GM12878 (cell line): ENCODE measurements around the gene KAT2A. TPM values are rescaled to one million over a fixed set of nuclear protein-coding genes. Genes with fewer than 3 reads are reported as not detected.

Experiments
- ATAC-seq: fragments of 200-7000 bp; cut with Tn5 transposase; 3 replicates; pipeline ENCODE4 v1.9.1; 2020; ENCODE audit warnings: mild to moderate bottlenecking, moderate library complexity
- BruUV-seq: library from RNA; stranded (reverse); fragments of 400-500 nt; replicated peaks from 2 replicates; lab custom pipeline; 2021; lab: Mats Ljungman, UMichigan
- CTCF ChIA-PET: fragments of 300-600 bp; sonication (Branson Sonifier 250); formaldehyde crosslinking; extraction: SDS; loops from one replicate; lab custom pipeline; 2021; ENCODE audit warnings: inconsistent platforms; lab: Yijun Ruan, JAX
- POLR2A ChIA-PET: fragments of 350-600 bp; formaldehyde crosslinking; extraction: SDS; loops from one replicate; lab custom pipeline; 2021; ENCODE audit warnings: inconsistent platforms; lab: Charles Lee
- RAD21 ChIA-PET: fragments of 300-600 bp; sonication (Branson Sonifier 250); formaldehyde crosslinking; loops from one replicate; lab custom pipeline; 2023; ENCODE audit warnings: antibody characterized with exemption; ENCODE audit not compliant: unreplicated experiment; lab: Charles Lee
- SMC1A ChIA-PET: fragments of 300-600 bp; sonication (Branson Sonifier 250); formaldehyde crosslinking; loops from one replicate; lab custom pipeline; 2023; ENCODE audit not compliant: unreplicated experiment, uncharacterized antibody; lab: Charles Lee
- DNase-seq: peaks from one replicate; pipeline ENCODE4 v3.0.0-alpha.2; 2011; ENCODE audit warnings: low read depth, low spot score
- FAIRE-seq: peaks from 3 replicates; lab custom pipeline; 2011; peaks lifted over from hg19 to GRCh38; lab: Jason Lieb, UNC
- H2AFZ ChIP-seq: 2 replicates; pipeline ENCODE4 v1.6.0; 2011; ENCODE audit warnings: low read depth, low read length, control low read depth; ENCODE audit not compliant: control insufficient read depth
- H3K27ac ChIP-seq: 2 replicates; pipeline ENCODE4 v1.5.1; 2011; ENCODE audit warnings: control low read depth; ENCODE audit not compliant: control insufficient read depth, insufficient read depth
- H3K27me3 ChIP-seq, 2 experiments: replicated peaks in 1 of 2; 2 replicates each; pipeline versions ENCODE4 v1.6.0 to v1.6.1; 2011; ENCODE audit warnings: low read length in 1 of 2; ENCODE audit not compliant: control insufficient read depth in 2 of 2, insufficient read depth in 2 of 2
- H3K36me3 ChIP-seq, 2 experiments: 2 replicates each; pipeline ENCODE4 v1.5.1; 2011; ENCODE audit warnings: low read length in 1 of 2; ENCODE audit not compliant: control insufficient read depth in 2 of 2, insufficient read depth in 2 of 2
- H3K4me1 ChIP-seq: 2 replicates; pipeline ENCODE4 v1.6.1; 2011; ENCODE audit warnings: mild to moderate bottlenecking, low read length, moderate library complexity, mixed read lengths; ENCODE audit not compliant: control insufficient read depth, insufficient read depth
- H3K4me2 ChIP-seq: 2 replicates; pipeline ENCODE4 v1.6.0; 2011; ENCODE audit warnings: control low read depth; ENCODE audit not compliant: control insufficient read depth, insufficient read depth
- H3K4me3 ChIP-seq: fragments of 200-600 bp; sonication (generic); 2 replicates; pipeline ENCODE4 v1.5.1; 2016
- H3K79me2 ChIP-seq: 2 replicates; pipeline ENCODE4 v1.6.0; 2011; ENCODE audit warnings: low read length; ENCODE audit not compliant: control insufficient read depth, insufficient read depth
- H3K9ac ChIP-seq: 2 replicates; pipeline ENCODE4 v1.8.0; 2011; ENCODE audit warnings: low read length, control low read depth, mixed read lengths; ENCODE audit not compliant: control insufficient read depth, insufficient read depth
- H3K9me3 ChIP-seq: replicated peaks from 3 replicates; pipeline ENCODE4 v1.5.1; 2011; ENCODE audit warnings: mild to moderate bottlenecking, low read length; ENCODE audit not compliant: control insufficient read depth, insufficient read depth
- H4K20me1 ChIP-seq: 2 replicates; pipeline ENCODE4 v1.6.0; 2011; ENCODE audit not compliant: control insufficient read depth, insufficient read depth
- ESRRA ChIP-seq: IDR thresholded peaks from 2 replicates; pipeline ENCODE4 v1.6.1; 2012; ENCODE audit warnings: mild to moderate bottlenecking, low read length, improper control_type of control experiment
- GABPA ChIP-seq: IDR thresholded peaks from 2 replicates; pipeline ENCODE4 v1.6.1; 2014; ENCODE audit warnings: antibody characterized with exemption, low read depth, mild to moderate bottlenecking, inconsistent platforms
- MXI1 ChIP-seq: fragments of 150-350 bp; IDR thresholded peaks from 2 replicates; pipeline ENCODE4 v1.6.1; 2011; ENCODE audit warnings: low read depth, mild to moderate bottlenecking, inconsistent platforms, low read length, improper control_type of control experiment
- NRF1 ChIP-seq: conservative IDR thresholded peaks from 2 replicates; pipeline ENCODE4 v1.6.1; 2011; ENCODE audit warnings: mild to moderate bottlenecking, low read depth, low read length, improper control_type of control experiment
- POLR2A ChIP-seq: IDR thresholded peaks from 2 replicates; pipeline ENCODE4 v1.6.1; 2011; ENCODE audit warnings: low read depth, mild to moderate bottlenecking, low read length
- POU2F2 ChIP-seq: IDR thresholded peaks from 3 replicates; pipeline ENCODE4 v1.6.1; 2011; ENCODE audit warnings: low read depth, mild to moderate bottlenecking, low read length, borderline replicate concordance
- RAD21 ChIP-seq: IDR thresholded peaks from 2 replicates; pipeline ENCODE4 v1.6.1; 2011; ENCODE audit warnings: mild to moderate bottlenecking, low read depth, low read length, moderate library complexity; ENCODE audit not compliant: insufficient read depth
- RFX5 ChIP-seq: IDR thresholded peaks from 2 replicates; pipeline ENCODE4 v1.6.1; 2011; ENCODE audit warnings: low read depth, low read length, improper control_type of control experiment
- SIN3A ChIP-seq: IDR thresholded peaks from 2 replicates; pipeline ENCODE4 v1.6.1; 2012; ENCODE audit warnings: low read depth, low read length, improper control_type of control experiment
- SPI1 ChIP-seq: IDR thresholded peaks from 2 replicates; pipeline ENCODE4 v1.6.1; 2011; ENCODE audit warnings: low read depth, mild to moderate bottlenecking, low read length, moderate library complexity, borderline replicate concordance; ENCODE audit not compliant: insufficient read depth
- TAF1 ChIP-seq: IDR thresholded peaks from 2 replicates; pipeline ENCODE4 v1.6.1; 2011; ENCODE audit warnings: mild to moderate bottlenecking, low read depth, low read length, borderline replicate concordance
- YBX1 ChIP-seq: fragments of 450-650 bp; IDR thresholded peaks from 2 replicates; pipeline ENCODE4 v1.6.1; 2016; ENCODE audit warnings: antibody characterized with exemption
- ZBED1 ChIP-seq: IDR thresholded peaks from 2 replicates; pipeline ENCODE4 v1.6.1; 2016; ENCODE audit warnings: borderline replicate concordance
- WGBS: methylation state at CpG from one replicate; pipeline ENCODE4 v1.1.6; 2016; ENCODE audit warnings: low lambda C conversion rate; ENCODE audit not compliant: insufficient replicate concordance, insufficient coverage; ENCODE audit errors: missing lambda C conversion rate; 5-methylcytosine and 5-hydroxymethylcytosine counted together
- in situ Hi-C: fragments of 300-500 bp; cut with MboI; formaldehyde crosslinking; loops from 9 replicates; pipeline ENCODE4 v1.14.3; 2018; ENCODE audit warnings: mixed read lengths
- intact Hi-C: fragments of 100-400 bp; cut with micrococcal nuclease; formaldehyde crosslinking; loops from one replicate; pipeline ENCODE4 v1.14.2; 2022; ENCODE audit not compliant: unreplicated experiment
- polyA plus RNA-seq, 11 experiments: library from polyadenylated mRNA; depleted of rRNA in 4 of 11; unstranded in 6 of 11; stranded (reverse) in 5 of 11; fragments of >200 nt; fragmentation: Nextera tagmentation in 4 of 11; fragmentation: Illumina TruSeq in 1 of 11; extraction: Ambion mirVana in 4 of 11; extraction: Trizol in 1 of 11; gene quantifications; 1 replicate in 1 of 11; 2 replicates in 10 of 11; pipeline versions ENCODE4 v1.2.1 to v1.2.3, GENCODE V29; 2011 to 2016; ENCODE audit warnings: inconsistent platforms in 2 of 11, missing spikeins in 2 of 11, low read depth in 1 of 11
- total RNA-seq, 4 experiments: library from RNA; depleted of rRNA in 3 of 4; stranded (reverse); fragments of >200 nt in 3 of 4; fragmentation: Illumina TruSeq in 1 of 4; extraction: Trizol in 1 of 4; gene quantifications; 2 replicates each; pipeline versions ENCODE4 v1.2.1 to v1.2.3, GENCODE V29; 2013 to 2021
- TF ChIP-seq, protein P1 (sequence below), 3 experiments: IDR thresholded peaks in 2 of 3; conservative IDR thresholded peaks in 1 of 3; 2 replicates each; pipeline ENCODE4 v1.5.1; 2011; ENCODE audit warnings: low read depth in 3 of 3, low read length in 3 of 3, mild to moderate bottlenecking in 3 of 3, control low read depth in 2 of 3, moderate library complexity in 2 of 3, inconsistent platforms in 1 of 3, mixed read lengths in 1 of 3; ENCODE audit not compliant: control insufficient read depth in 2 of 3, insufficient read depth in 1 of 3; ENCODE audit errors: extremely low read depth in 1 of 3
- TF ChIP-seq, protein P2 (sequence below): IDR thresholded peaks from 2 replicates; pipeline ENCODE4 v1.6.1; 2012; ENCODE audit warnings: mild to moderate bottlenecking, low read depth, low read length

The KAT2A gene
- total and polyA plus RNA-seq, 10 of the 15 experiments (the other 5 are each of a cell fraction or from before 2014, with no cell fraction given) = 0.85 to 47.5 (median 14.6) TPM

DNA sequence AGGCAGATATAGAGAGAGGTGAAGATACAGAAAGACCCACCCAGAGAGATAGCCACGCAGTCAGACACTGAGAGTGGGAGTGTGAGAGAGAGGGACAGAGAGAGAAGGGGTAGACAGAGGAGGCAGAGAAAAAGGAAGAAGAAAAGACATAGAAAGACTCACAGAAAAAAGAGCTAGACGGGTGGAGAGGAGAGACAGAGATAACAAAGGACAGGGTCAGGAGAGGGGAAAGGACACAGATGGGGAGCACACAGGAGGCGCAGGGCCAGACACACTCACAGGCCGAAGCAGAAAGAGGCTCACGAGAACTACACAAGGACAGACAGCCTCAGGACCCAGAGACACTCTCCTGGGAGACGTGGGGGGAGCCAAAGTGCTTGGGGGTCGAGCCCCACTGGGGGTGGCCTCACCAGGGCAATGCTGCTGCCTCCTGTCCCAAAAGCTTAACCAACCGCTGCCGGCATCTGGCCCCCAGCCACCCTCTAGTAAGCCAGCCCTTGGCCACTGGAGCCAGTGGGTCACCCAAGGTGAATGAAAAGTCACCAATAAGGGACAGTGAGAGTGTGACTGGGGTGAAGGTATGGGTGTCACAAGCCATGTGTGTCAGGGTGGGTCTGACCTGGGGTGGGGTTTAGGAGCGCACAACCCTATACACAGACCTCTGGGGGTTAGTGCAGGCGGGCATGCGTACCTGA lies 26.6 kb downstream of the KAT2A start:
- CTCF ChIA-PET = interaction anchor here (1.0 kb wide), 1 partner anchor 27 kb away, joined by 3 read pairs; no protein-coding TSS in a partner anchor

DNA sequence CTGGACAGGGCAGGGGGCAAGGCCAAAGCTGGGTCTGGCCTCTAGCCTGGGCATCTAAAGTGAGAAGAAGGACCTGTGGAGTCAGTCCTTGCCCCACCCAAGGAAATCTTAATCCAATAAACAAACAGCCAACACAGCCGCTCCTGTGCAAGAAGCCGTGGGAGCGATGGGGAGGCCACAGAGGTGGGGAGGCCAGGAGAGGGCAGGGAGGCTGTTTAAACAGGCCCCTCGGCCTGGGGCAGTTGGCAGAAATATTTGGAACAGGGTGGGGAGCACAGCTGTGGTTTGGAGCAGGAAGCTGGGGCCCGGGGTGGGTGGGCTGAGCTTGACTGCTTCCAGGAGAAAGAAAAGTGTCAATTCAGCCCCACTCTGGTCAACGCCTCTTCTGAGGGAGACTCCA lies 28.2 kb downstream of the KAT2A start:
- no peaks in the 10 kb centered on the region for H3K36me3 ChIP-seq
- BruUV-seq = no TSS peak
- TF ChIP-seq SPI1 (no peak), MXI1 (no peak)
- TF ChIP-seq, protein P1, sequence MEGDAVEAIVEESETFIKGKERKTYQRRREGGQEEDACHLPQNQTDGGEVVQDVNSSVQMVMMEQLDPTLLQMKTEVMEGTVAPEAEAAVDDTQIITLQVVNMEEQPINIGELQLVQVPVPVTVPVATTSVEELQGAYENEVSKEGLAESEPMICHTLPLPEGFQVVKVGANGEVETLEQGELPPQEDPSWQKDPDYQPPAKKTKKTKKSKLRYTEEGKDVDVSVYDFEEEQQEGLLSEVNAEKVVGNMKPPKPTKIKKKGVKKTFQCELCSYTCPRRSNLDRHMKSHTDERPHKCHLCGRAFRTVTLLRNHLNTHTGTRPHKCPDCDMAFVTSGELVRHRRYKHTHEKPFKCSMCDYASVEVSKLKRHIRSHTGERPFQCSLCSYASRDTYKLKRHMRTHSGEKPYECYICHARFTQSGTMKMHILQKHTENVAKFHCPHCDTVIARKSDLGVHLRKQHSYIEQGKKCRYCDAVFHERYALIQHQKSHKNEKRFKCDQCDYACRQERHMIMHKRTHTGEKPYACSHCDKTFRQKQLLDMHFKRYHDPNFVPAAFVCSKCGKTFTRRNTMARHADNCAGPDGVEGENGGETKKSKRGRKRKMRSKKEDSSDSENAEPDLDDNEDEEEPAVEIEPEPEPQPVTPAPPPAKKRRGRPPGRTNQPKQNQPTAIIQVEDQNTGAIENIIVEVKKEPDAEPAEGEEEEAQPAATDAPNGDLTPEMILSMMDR (IDR thresholded peaks at IDR 0.05 in 2 of 3, conservative IDR thresholded peaks at IDR 0.05 in 1 of 3; ENCODE audit: control insufficient read depth in 2 of 3, extremely low read depth in 1 of 3, insufficient read depth in 1 of 3, low read depth in 3 of 3, low read length in 3 of 3) = no peak
- TF ChIP-seq, protein P2, sequence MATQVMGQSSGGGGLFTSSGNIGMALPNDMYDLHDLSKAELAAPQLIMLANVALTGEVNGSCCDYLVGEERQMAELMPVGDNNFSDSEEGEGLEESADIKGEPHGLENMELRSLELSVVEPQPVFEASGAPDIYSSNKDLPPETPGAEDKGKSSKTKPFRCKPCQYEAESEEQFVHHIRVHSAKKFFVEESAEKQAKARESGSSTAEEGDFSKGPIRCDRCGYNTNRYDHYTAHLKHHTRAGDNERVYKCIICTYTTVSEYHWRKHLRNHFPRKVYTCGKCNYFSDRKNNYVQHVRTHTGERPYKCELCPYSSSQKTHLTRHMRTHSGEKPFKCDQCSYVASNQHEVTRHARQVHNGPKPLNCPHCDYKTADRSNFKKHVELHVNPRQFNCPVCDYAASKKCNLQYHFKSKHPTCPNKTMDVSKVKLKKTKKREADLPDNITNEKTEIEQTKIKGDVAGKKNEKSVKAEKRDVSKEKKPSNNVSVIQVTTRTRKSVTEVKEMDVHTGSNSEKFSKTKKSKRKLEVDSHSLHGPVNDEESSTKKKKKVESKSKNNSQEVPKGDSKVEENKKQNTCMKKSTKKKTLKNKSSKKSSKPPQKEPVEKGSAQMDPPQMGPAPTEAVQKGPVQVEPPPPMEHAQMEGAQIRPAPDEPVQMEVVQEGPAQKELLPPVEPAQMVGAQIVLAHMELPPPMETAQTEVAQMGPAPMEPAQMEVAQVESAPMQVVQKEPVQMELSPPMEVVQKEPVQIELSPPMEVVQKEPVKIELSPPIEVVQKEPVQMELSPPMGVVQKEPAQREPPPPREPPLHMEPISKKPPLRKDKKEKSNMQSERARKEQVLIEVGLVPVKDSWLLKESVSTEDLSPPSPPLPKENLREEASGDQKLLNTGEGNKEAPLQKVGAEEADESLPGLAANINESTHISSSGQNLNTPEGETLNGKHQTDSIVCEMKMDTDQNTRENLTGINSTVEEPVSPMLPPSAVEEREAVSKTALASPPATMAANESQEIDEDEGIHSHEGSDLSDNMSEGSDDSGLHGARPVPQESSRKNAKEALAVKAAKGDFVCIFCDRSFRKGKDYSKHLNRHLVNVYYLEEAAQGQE = no peak

More for the DNA sequence above, 26.6 kb downstream of the KAT2A start:
- no TSS peak for BruUV-seq
- no peak for FAIRE-seq
- ChIA-PET RAD21 (interaction anchor here (0.7 kb wide), 1 partner anchor 58 kb away, joined by 3 read pairs; no protein-coding TSS in a partner anchor), POLR2A (interaction anchor here (0.7 kb wide), 1 partner anchor 121 kb away, joined by 3 read pairs; no protein-coding TSS in a partner anchor), SMC1A (no interaction called here)
- 37% methylated on average over 11 of the region's 12 CpGs for WGBS
- intact Hi-C loops (no loop called here), in situ Hi-C loops (no loop called here)
- H3K27ac ChIP-seq = no peak overlapping the region
- no peak overlapping the region for H3K4me2 ChIP-seq
- H3K9ac ChIP-seq = no peak overlapping the region
- H3K4me3 ChIP-seq = no peak overlapping the region
- H3K4me1 ChIP-seq = peaks cover 5% of the 10 kb centered on the region
- H3K36me3 ChIP-seq = no peaks in the 10 kb centered on the region
- no peak for DNase-seq
- no peaks in the 10 kb centered on the region for H3K9me3 ChIP-seq
- no peak for ATAC-seq
- no peaks in the 10 kb centered on the region for H3K79me2 ChIP-seq
- peaks cover 1 to 6% of the 10 kb centered on the region in 2 experiments; a peak in 2 of 4 replicates for H3K27me3 ChIP-seq
- no peak overlapping the region for H2AFZ ChIP-seq
- TF ChIP-seq TAF1 (no peak), POU2F2 (no peak), RFX5 (no peak), YBX1 (no peak), RAD21 (no peak), GABPA (no peak), ZBED1 (no peak), ESRRA (no peak), NRF1 (no peak), POLR2A (no peak), SIN3A (no peak)
- 0 out of 2 replicates have a peak, but pooled peaks cover 3% of the 10 kb centered on the region for H4K20me1 ChIP-seq

More for the DNA sequence above, 28.2 kb downstream of the KAT2A start:
- Histone ChIP-seq H4K20me1 (0 out of 2 replicates have a peak, but pooled peaks cover 3% of the 10 kb centered on the region), H3K9ac (no peak overlapping the region), H3K4me1 (peaks cover 2% of the 10 kb centered on the region), H3K27ac (no peak overlapping the region), H3K9me3 (no peaks in the 10 kb centered on the region), H3K4me2 (no peak overlapping the region), H2AFZ (no peak overlapping the region), H3K79me2 (no peaks in the 10 kb centered on the region), H3K4me3 (no peak overlapping the region), H3K27me3 (peaks cover 1 to 6% of the 10 kb centered on the region in 2 experiments; a peak in 2 of 4 replicates)
- ChIA-PET RAD21 (no interaction called here), CTCF (no interaction called here), POLR2A (no interaction called here), SMC1A (no interaction called here)
- intact Hi-C loops (no loop called here), in situ Hi-C loops (no loop called here)
- FAIRE-seq (no peak), DNase-seq (no peak), ATAC-seq (no peak)
- WGBS = 51% methylated on average over 6 of the region's 6 CpGs
